HepG2 (cell line): Measurements from ENCODE around the gene PPP1R1B. TPM values are rescaled to one million over a fixed set of nuclear protein-coding genes. Genes with fewer than 3 reads are reported as not detected.

Experiments used
- ATAC-seq: fragments of 200-7000 bp; cut with Tn5 transposase; 3 replicates; pipeline ENCODE4 v1.9.1; 2020; ENCODE audit warnings: mild to moderate bottlenecking, moderate library complexity
- BruUV-seq: library from RNA; stranded (reverse); fragments of 400-500 nt; replicated peaks from 2 replicates; lab custom pipeline; 2021; lab: Mats Ljungman, UMichigan
- CTCF ChIA-PET: fragments of 300-600 bp; formaldehyde crosslinking; extraction: SDS; loops from one replicate; lab custom pipeline; 2021; ENCODE audit warnings: low total read pairs, inconsistent platforms, low intra/inter-chr PET ratio; lab: Yijun Ruan, JAX
- POLR2A ChIA-PET: fragments of 350-600 bp; sonication (Branson Sonifier 250); formaldehyde crosslinking; loops from one replicate; lab custom pipeline; 2020; ENCODE audit warnings: antibody characterized with exemption, inconsistent platforms; lab: Yijun Ruan, JAX
- DNase-seq: peaks from one replicate; pipeline ENCODE4 v3.0.0-alpha.2; 2015; ENCODE audit warnings: low spot score
- FAIRE-seq: peaks from 3 replicates; lab custom pipeline; 2011; peaks lifted over from hg19 to GRCh38; lab: Jason Lieb, UNC
- H2AFZ ChIP-seq: one replicate; pipeline ENCODE4 v1.6.1; 2011; ENCODE audit warnings: low read length, inconsistent platforms
- H3K27ac ChIP-seq: fragments of 300-600 bp; 3 replicates; pipeline ENCODE4 v1.8.0; 2011; ENCODE audit warnings: mixed run types, mild to moderate bottlenecking, mixed read lengths, low read length, inconsistent platforms; ENCODE audit not compliant: insufficient read depth; ENCODE audit errors: extremely low read length
- H3K27me3 ChIP-seq, 2 experiments: fragments of 200-600 bp in 1 of 2; 2 replicates in 1 of 2; 3 replicates in 1 of 2; pipeline versions ENCODE4 v1.6.0 to v1.8.0; 2011; ENCODE audit warnings: low read length in 2 of 2, mild to moderate bottlenecking in 2 of 2, moderate library complexity in 2 of 2, inconsistent platforms in 1 of 2; ENCODE audit not compliant: insufficient read depth in 2 of 2, control insufficient read depth in 1 of 2
- H3K36me3 ChIP-seq, 2 experiments: fragments of 200-600 bp in 1 of 2; replicated peaks in 1 of 2; 2 replicates in 1 of 2; 3 replicates in 1 of 2; pipeline versions ENCODE4 v1.5.1 to v1.8.0; 2011; ENCODE audit warnings: low read length in 2 of 2, inconsistent platforms in 1 of 2; ENCODE audit not compliant: insufficient read depth in 2 of 2, control insufficient read depth in 1 of 2
- H3K4me1 ChIP-seq: 2 replicates; pipeline ENCODE4 v1.5.1; 2012; ENCODE audit warnings: low read length, inconsistent platforms; ENCODE audit not compliant: insufficient read depth
- H3K4me2 ChIP-seq: 2 replicates; pipeline ENCODE4 v1.6.0; 2011; ENCODE audit warnings: low read depth, low read length, inconsistent platforms
- H3K4me3 ChIP-seq, 3 experiments: fragments of 200-600 bp in 1 of 3; sonication (generic), shearing (Covaris generic) in 1 of 3; replicated peaks in 1 of 3; 2 replicates each; pipeline ENCODE4 v1.5.1; 2011 to 2016; ENCODE audit warnings: low read length in 3 of 3, inconsistent platforms in 2 of 3, low read depth in 2 of 3, mild to moderate bottlenecking in 2 of 3, control low read depth in 1 of 3, mixed read lengths in 1 of 3; ENCODE audit not compliant: insufficient read depth in 1 of 3
- H3K79me2 ChIP-seq: one replicate; pipeline ENCODE4 v1.6.1; 2011; ENCODE audit warnings: low read length, inconsistent platforms; ENCODE audit not compliant: insufficient read depth
- H3K9ac ChIP-seq: 2 replicates; pipeline ENCODE4 v1.6.0; 2011; ENCODE audit warnings: mild to moderate bottlenecking, low read depth, low read length, inconsistent platforms; ENCODE audit not compliant: insufficient read depth
- H3K9me3 ChIP-seq: 2 replicates; pipeline ENCODE4 v1.5.1; 2012; ENCODE audit warnings: mild to moderate bottlenecking, low read length
- H4K20me1 ChIP-seq: 2 replicates; pipeline ENCODE4 v1.6.0; 2011; ENCODE audit warnings: inconsistent platforms, mild to moderate bottlenecking, low read length, moderate library complexity; ENCODE audit not compliant: insufficient read depth
- HNRNPLL ChIP-seq: fragments of 200-400 bp; formaldehyde crosslinking; IDR thresholded peaks from 2 replicates; pipeline ENCODE4 v1.6.1; 2017; ENCODE audit warnings: mild to moderate bottlenecking, low read depth, low read length; ENCODE audit not compliant: poor library complexity, severe bottlenecking
- MXD4 ChIP-seq: IDR thresholded peaks from 2 replicates; pipeline ENCODE4 v1.6.1; 2016; ENCODE audit warnings: mild to moderate bottlenecking, missing biosample characterization, missing genetic modification reagents
- TOPORS ChIP-seq: sonication (generic); formaldehyde crosslinking; IDR thresholded peaks from 2 replicates; pipeline ENCODE4 v1.8.0; 2023; ENCODE audit warnings: mild to moderate bottlenecking, missing genetic modification reagents
- ZKSCAN8 ChIP-seq: IDR thresholded peaks from 2 replicates; pipeline ENCODE4 v1.6.1; 2016; ENCODE audit warnings: borderline replicate concordance, missing genetic modification reagents, missing compliant biosample characterization
- ZNF235 ChIP-seq: sonication (generic); formaldehyde crosslinking; IDR thresholded peaks from 2 replicates; pipeline ENCODE4 v1.8.1; 2023; ENCODE audit warnings: mild to moderate bottlenecking, missing genetic modification reagents, borderline replicate concordance
- ZNF501 ChIP-seq: sonication (generic); formaldehyde crosslinking; IDR thresholded peaks from 2 replicates; pipeline ENCODE4 v1.5.1; 2020; ENCODE audit warnings: mild to moderate bottlenecking, moderate library complexity, missing genetic modification reagents
- ZNF83 ChIP-seq: sonication (generic); formaldehyde crosslinking; IDR thresholded peaks from 2 replicates; pipeline ENCODE4 v1.4.0; 2020; ENCODE audit warnings: missing genetic modification reagents, mild to moderate bottlenecking, borderline replicate concordance
- WGBS: methylation state at CpG from one replicate; pipeline ENCODE4 v1.1.6; 2017; ENCODE audit warnings: low lambda C conversion rate; 5-methylcytosine and 5-hydroxymethylcytosine counted together
- in situ Hi-C: cut with HindIII; loops from 2 replicates; pipeline ENCODE4 v1.10.0; 2017; ENCODE audit warnings: low pct_unique_long_range_greater_than_20kb; ENCODE audit not compliant: extremely low pct_ligation_motif_present
- intact Hi-C: fragments of 100-400 bp; cut with micrococcal nuclease; formaldehyde crosslinking; loops from one replicate; pipeline ENCODE4 v1.10.0; 2022; ENCODE audit not compliant: unreplicated experiment
- polyA plus RNA-seq, 8 experiments: library from polyadenylated mRNA; depleted of rRNA in 3 of 8; stranded (reverse) in 7 of 8; unstranded in 1 of 8; fragments of >200 nt; fragmentation: Illumina TruSeq in 4 of 8; extraction: Trizol in 4 of 8; gene quantifications; 2 replicates each; pipeline versions ENCODE4 v1.2.1 to v1.2.3, GENCODE V29; 2011 to 2016; ENCODE audit warnings: low read depth in 4 of 8, missing spikeins in 1 of 8, mixed read lengths in 1 of 8; ENCODE audit not compliant: insufficient read depth in 1 of 8
- total RNA-seq, 5 experiments: library from RNA; depleted of rRNA; stranded (reverse); fragments of >200 nt; fragmentation: Illumina TruSeq; extraction: Trizol; gene quantifications; 2 replicates each; pipeline ENCODE4 v1.2.3, GENCODE V29; 2016; ENCODE audit warnings: low read depth in 1 of 5
- TF ChIP-seq, protein P1 (sequence below): sonication (generic); formaldehyde crosslinking; IDR thresholded peaks from 2 replicates; pipeline ENCODE4 v1.4.0; 2020; ENCODE audit warnings: missing genetic modification reagents
- TF ChIP-seq, protein P2 (sequence below): sonication (generic); formaldehyde crosslinking; IDR thresholded peaks from 2 replicates; pipeline ENCODE4 v1.4.0; 2020; ENCODE audit warnings: mild to moderate bottlenecking, missing genetic modification reagents
- TF ChIP-seq, protein P3 (sequence below): sonication (generic); formaldehyde crosslinking; IDR thresholded peaks from 2 replicates; pipeline ENCODE4 v1.5.1; 2020; ENCODE audit warnings: mild to moderate bottlenecking, missing genetic modification reagents, moderate library complexity
- TF ChIP-seq, protein P4 (sequence below): sonication (generic); formaldehyde crosslinking; IDR thresholded peaks from 2 replicates; pipeline ENCODE4 v1.9.0; 2022; ENCODE audit warnings: missing genetic modification reagents, mild to moderate bottlenecking, borderline replicate concordance

PPP1R1B gene
- total and polyA plus RNA-seq, 2 of the 13 experiments (the other 11 are each of a cell fraction or from before 2014, with no cell fraction given): 0.08 TPM; not detected in 1

DNA sequence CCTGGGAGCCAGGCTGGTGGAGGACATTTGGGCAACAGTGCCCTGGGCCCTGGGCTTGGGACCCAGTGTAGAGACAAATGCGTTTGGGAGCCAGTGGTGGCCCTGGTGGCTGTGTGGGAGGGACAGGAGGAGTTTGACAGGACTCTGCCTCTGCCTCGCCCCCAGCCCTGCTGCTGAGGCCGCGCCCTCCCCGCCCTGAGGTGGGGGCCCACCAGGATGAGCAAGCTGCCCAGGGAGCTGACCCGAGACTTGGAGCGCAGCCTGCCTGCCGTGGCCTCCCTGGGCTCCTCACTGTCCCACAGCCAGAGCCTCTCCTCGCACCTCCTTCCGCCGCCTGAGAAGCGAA lies 26.5 kb downstream of the PPP1R1B start:
- intact Hi-C loops: loop anchor here (2.0 kb wide), 1 partner anchor 30 kb away; no protein-coding TSS in a partner anchor
- no peaks in the 10 kb centered on the region for H3K79me2 ChIP-seq
- no peaks in the 10 kb centered on the region for H3K9me3 ChIP-seq
- H3K27ac ChIP-seq: peak overlapping the region; percentile 48
- no peak overlapping the region for H2AFZ ChIP-seq
- peak overlapping the region; percentile 81 for H3K4me2 ChIP-seq
- H3K36me3 ChIP-seq: peaks cover 6 to 9% of the 10 kb centered on the region in 2 experiments; a peak in 4 of 5 replicates
- peaks cover 31% of the 10 kb centered on the region for H3K4me1 ChIP-seq
- 75% methylated on average over 8 of the region's 12 CpGs for WGBS
- DNase-seq (no peak), FAIRE-seq (no peak), ATAC-seq (peak; percentile 46)
- 0 out of 2 replicates have a peak overlapping the region, but pooled peaks have one; percentile 19 for H3K9ac ChIP-seq
- no TSS peak for BruUV-seq
- no peaks in the 10 kb centered on the region for H3K27me3 ChIP-seq
- peaks cover 4% of the 10 kb centered on the region; the same call in 1 of the 2 replicates for H4K20me1 ChIP-seq
- in situ Hi-C loops: no loop called here
- CTCF ChIA-PET: interaction anchor here (1.3 to 4.0 kb wide), 4 partner anchors 15 to 105 kb away, joined by 4 to 71 read pairs (median 8); partner anchors contain the start of gene PNMT
- H3K4me3 ChIP-seq: peak overlapping the region in 1 of 3 experiments; percentile 54; a peak in 1 of 6 replicates
- POLR2A ChIA-PET: interaction anchor here (0.7 to 2.6 kb wide), 18 partner anchors 10 to 192 kb away, joined by 3 to 21 read pairs (median 6); partner anchors contain the start of genes CDK12, ERBB2, PGAP3 and PNMT
- TF ChIP-seq, protein P1, sequence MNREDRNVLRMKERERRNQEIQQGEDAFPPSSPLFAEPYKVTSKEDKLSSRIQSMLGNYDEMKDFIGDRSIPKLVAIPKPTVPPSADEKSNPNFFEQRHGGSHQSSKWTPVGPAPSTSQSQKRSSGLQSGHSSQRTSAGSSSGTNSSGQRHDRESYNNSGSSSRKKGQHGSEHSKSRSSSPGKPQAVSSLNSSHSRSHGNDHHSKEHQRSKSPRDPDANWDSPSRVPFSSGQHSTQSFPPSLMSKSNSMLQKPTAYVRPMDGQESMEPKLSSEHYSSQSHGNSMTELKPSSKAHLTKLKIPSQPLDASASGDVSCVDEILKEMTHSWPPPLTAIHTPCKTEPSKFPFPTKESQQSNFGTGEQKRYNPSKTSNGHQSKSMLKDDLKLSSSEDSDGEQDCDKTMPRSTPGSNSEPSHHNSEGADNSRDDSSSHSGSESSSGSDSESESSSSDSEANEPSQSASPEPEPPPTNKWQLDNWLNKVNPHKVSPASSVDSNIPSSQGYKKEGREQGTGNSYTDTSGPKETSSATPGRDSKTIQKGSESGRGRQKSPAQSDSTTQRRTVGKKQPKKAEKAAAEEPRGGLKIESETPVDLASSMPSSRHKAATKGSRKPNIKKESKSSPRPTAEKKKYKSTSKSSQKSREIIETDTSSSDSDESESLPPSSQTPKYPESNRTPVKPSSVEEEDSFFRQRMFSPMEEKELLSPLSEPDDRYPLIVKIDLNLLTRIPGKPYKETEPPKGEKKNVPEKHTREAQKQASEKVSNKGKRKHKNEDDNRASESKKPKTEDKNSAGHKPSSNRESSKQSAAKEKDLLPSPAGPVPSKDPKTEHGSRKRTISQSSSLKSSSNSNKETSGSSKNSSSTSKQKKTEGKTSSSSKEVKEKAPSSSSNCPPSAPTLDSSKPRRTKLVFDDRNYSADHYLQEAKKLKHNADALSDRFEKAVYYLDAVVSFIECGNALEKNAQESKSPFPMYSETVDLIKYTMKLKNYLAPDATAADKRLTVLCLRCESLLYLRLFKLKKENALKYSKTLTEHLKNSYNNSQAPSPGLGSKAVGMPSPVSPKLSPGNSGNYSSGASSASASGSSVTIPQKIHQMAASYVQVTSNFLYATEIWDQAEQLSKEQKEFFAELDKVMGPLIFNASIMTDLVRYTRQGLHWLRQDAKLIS: 0 out of 2 replicates have a peak, but pooled peaks have one; percentile 19
- TF ChIP-seq TOPORS (0 out of 2 replicates have a peak, but pooled peaks have one; percentile 39), ZNF83 (CRISPR knock-in tag) (peak; percentile 22; the same call in 1 of the 2 replicates), MXD4 (CRISPR knock-in tag) (no peak), ZKSCAN8 (CRISPR knock-in tag) (no peak), ZNF235 (CRISPR knock-in tag) (0 out of 2 replicates have a peak, but pooled peaks have one; percentile 53), ZNF501 (CRISPR knock-in tag) (peak; percentile 5; the same call in 1 of the 2 replicates), HNRNPLL (peak; percentile 32)
- TF ChIP-seq, protein P2, sequence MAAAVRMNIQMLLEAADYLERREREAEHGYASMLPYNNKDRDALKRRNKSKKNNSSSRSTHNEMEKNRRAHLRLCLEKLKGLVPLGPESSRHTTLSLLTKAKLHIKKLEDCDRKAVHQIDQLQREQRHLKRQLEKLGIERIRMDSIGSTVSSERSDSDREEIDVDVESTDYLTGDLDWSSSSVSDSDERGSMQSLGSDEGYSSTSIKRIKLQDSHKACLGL (CRISPR knock-in tag): 0 out of 2 replicates have a peak, but pooled peaks have one; percentile 26
- TF ChIP-seq, protein P3, sequence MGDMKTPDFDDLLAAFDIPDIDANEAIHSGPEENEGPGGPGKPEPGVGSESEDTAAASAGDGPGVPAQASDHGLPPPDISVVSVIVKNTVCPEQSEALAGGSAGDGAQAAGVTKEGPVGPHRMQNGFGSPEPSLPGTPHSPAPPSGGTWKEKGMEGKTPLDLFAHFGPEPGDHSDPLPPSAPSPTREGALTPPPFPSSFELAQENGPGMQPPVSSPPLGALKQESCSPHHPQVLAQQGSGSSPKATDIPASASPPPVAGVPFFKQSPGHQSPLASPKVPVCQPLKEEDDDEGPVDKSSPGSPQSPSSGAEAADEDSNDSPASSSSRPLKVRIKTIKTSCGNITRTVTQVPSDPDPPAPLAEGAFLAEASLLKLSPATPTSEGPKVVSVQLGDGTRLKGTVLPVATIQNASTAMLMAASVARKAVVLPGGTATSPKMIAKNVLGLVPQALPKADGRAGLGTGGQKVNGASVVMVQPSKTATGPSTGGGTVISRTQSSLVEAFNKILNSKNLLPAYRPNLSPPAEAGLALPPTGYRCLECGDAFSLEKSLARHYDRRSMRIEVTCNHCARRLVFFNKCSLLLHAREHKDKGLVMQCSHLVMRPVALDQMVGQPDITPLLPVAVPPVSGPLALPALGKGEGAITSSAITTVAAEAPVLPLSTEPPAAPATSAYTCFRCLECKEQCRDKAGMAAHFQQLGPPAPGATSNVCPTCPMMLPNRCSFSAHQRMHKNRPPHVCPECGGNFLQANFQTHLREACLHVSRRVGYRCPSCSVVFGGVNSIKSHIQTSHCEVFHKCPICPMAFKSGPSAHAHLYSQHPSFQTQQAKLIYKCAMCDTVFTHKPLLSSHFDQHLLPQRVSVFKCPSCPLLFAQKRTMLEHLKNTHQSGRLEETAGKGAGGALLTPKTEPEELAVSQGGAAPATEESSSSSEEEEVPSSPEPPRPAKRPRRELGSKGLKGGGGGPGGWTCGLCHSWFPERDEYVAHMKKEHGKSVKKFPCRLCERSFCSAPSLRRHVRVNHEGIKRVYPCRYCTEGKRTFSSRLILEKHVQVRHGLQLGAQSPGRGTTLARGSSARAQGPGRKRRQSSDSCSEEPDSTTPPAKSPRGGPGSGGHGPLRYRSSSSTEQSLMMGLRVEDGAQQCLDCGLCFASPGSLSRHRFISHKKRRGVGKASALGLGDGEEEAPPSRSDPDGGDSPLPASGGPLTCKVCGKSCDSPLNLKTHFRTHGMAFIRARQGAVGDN (CRISPR knock-in tag): peak; percentile 15; the same call in 1 of the 2 replicates
- TF ChIP-seq, protein P4, sequence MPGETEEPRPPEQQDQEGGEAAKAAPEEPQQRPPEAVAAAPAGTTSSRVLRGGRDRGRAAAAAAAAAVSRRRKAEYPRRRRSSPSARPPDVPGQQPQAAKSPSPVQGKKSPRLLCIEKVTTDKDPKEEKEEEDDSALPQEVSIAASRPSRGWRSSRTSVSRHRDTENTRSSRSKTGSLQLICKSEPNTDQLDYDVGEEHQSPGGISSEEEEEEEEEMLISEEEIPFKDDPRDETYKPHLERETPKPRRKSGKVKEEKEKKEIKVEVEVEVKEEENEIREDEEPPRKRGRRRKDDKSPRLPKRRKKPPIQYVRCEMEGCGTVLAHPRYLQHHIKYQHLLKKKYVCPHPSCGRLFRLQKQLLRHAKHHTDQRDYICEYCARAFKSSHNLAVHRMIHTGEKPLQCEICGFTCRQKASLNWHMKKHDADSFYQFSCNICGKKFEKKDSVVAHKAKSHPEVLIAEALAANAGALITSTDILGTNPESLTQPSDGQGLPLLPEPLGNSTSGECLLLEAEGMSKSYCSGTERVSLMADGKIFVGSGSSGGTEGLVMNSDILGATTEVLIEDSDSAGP: 0 out of 2 replicates have a peak, but pooled peaks have one; percentile 34
